H9 (cell line): ENCODE data around the gene MSRB2. TPM values are rescaled to one million over a fixed set of nuclear protein-coding genes. Genes with fewer than 3 reads are reported as not detected.
A peak's percentile ranks its signal among the peaks of the same experiment; 100 is the strongest.

Experiments
- DNase-seq: peaks from one replicate; pipeline ENCODE4 v3.0.0-alpha.2; 2017
- H2AFZ ChIP-seq: one replicate; pipeline ENCODE4 v1.6.1; 2013; ENCODE audit warnings: mild to moderate bottlenecking, low read length, control low read depth, moderate library complexity
- H2AK5ac ChIP-seq: 2 replicates; pipeline ENCODE4 v1.6.1; 2013; ENCODE audit warnings: low read length, control low read depth, mixed read lengths; ENCODE audit not compliant: insufficient read length
- H2BK120ac ChIP-seq: one replicate; pipeline ENCODE4 v1.6.1; 2013; ENCODE audit warnings: low read depth, mild to moderate bottlenecking, low read length, control low read depth, inconsistent platforms; ENCODE audit not compliant: poor library complexity, severe bottlenecking
- H2BK12ac ChIP-seq: 2 replicates; pipeline ENCODE4 v1.6.1; 2013; ENCODE audit warnings: low read length, control low read depth, mixed read lengths, low read depth; ENCODE audit not compliant: insufficient read length
- H2BK15ac ChIP-seq: 2 replicates; pipeline ENCODE4 v1.6.1; 2013; ENCODE audit warnings: low read depth, low read length, control low read depth
- H2BK20ac ChIP-seq: one replicate; pipeline ENCODE4 v1.6.1; 2013; ENCODE audit warnings: low read depth, mild to moderate bottlenecking, low read length, control low read depth, inconsistent platforms; ENCODE audit not compliant: poor library complexity, severe bottlenecking
- H2BK5ac ChIP-seq: 2 replicates; pipeline ENCODE4 v1.6.1; 2013; ENCODE audit warnings: low read length, control low read depth, mixed read lengths; ENCODE audit not compliant: insufficient read length
- H3K14ac ChIP-seq: 2 replicates; pipeline ENCODE4 v1.6.1; 2013; ENCODE audit warnings: low read length, control low read depth; ENCODE audit not compliant: insufficient read depth
- H3K18ac ChIP-seq: 2 replicates; pipeline ENCODE4 v1.6.1; 2013; ENCODE audit warnings: low read depth, mild to moderate bottlenecking, mixed read lengths, low read length, control low read depth; ENCODE audit not compliant: insufficient read length
- H3K23ac ChIP-seq: 2 replicates; pipeline ENCODE4 v1.6.1; 2013; ENCODE audit warnings: low read length, control low read depth, mixed read lengths, low read depth; ENCODE audit not compliant: insufficient read length
- H3K23me2 ChIP-seq: 2 replicates; pipeline ENCODE4 v1.6.1; 2013; ENCODE audit warnings: low read depth, mild to moderate bottlenecking, mixed read lengths, low read length, control low read depth; ENCODE audit not compliant: insufficient read length, poor library complexity, severe bottlenecking
- H3K27ac ChIP-seq: 2 replicates; pipeline ENCODE4 v1.5.1; 2013; ENCODE audit warnings: low read length, control low read depth, mixed read lengths, low read depth; ENCODE audit not compliant: insufficient read length
- H3K27me3 ChIP-seq: 2 replicates; pipeline ENCODE4 v1.6.1; 2013; ENCODE audit warnings: low read length, control low read depth, inconsistent platforms; ENCODE audit not compliant: insufficient read depth
- H3K4ac ChIP-seq: 2 replicates; pipeline ENCODE4 v1.6.1; 2013; ENCODE audit warnings: low read depth, mild to moderate bottlenecking, control low read depth, inconsistent platforms, low read length, moderate library complexity
- H3K4me1 ChIP-seq: 2 replicates; pipeline ENCODE4 v1.6.1; 2013; ENCODE audit warnings: low read length, control low read depth, inconsistent platforms; ENCODE audit not compliant: insufficient read depth
- H3K4me2 ChIP-seq: 2 replicates; pipeline ENCODE4 v1.6.1; 2013; ENCODE audit warnings: low read length, control low read depth, mixed read lengths; ENCODE audit not compliant: insufficient read length, insufficient read depth
- H3K56ac ChIP-seq: 2 replicates; pipeline ENCODE4 v1.6.1; 2013; ENCODE audit warnings: low read depth, mild to moderate bottlenecking, mixed read lengths, low read length, control low read depth; ENCODE audit not compliant: insufficient read length
- H3K79me1 ChIP-seq: 2 replicates; pipeline ENCODE4 v1.6.1; 2013; ENCODE audit warnings: low read depth, mild to moderate bottlenecking, moderate library complexity, low read length, control low read depth, inconsistent platforms; ENCODE audit not compliant: insufficient read depth, poor library complexity, severe bottlenecking
- H3K79me2 ChIP-seq: 2 replicates; pipeline ENCODE4 v1.6.1; 2013; ENCODE audit warnings: low read length, control low read depth, inconsistent platforms; ENCODE audit not compliant: insufficient read depth
- H3K9ac ChIP-seq: 2 replicates; pipeline ENCODE4 v1.6.1; 2013; ENCODE audit warnings: low read length, control low read depth, mixed read lengths; ENCODE audit not compliant: insufficient read length; ENCODE audit errors: extremely low read depth
- H3K9me3 ChIP-seq: one replicate; pipeline ENCODE4 v1.6.1; 2013; ENCODE audit warnings: low read depth, low read length, inconsistent platforms; ENCODE audit not compliant: control insufficient read depth
- H3T11ph ChIP-seq: one replicate; pipeline ENCODE4 v1.6.1; 2013; ENCODE audit warnings: mild to moderate bottlenecking, low read length, control low read depth, inconsistent platforms
- H4K20me1 ChIP-seq: one replicate; pipeline ENCODE4 v1.6.1; 2013; ENCODE audit not compliant: control insufficient read depth, insufficient read length, insufficient read depth
- H4K5ac ChIP-seq: 2 replicates; pipeline ENCODE4 v1.6.1; 2013; ENCODE audit warnings: low read depth, mild to moderate bottlenecking, mixed read lengths, low read length, control low read depth; ENCODE audit not compliant: insufficient read length
- H4K8ac ChIP-seq: replicated peaks from 2 replicates; pipeline ENCODE4 v1.6.1; 2013; ENCODE audit warnings: low read length, control low read depth, mixed read lengths, low read depth; ENCODE audit not compliant: insufficient read length
- H4K91ac ChIP-seq: 2 replicates; pipeline ENCODE4 v1.6.1; 2013; ENCODE audit warnings: low read depth, mild to moderate bottlenecking, moderate library complexity, mixed read lengths, low read length, control low read depth; ENCODE audit not compliant: insufficient read length
- H3K27ac Mint-ChIP-seq, 3 experiments: 2 replicates in 2 of 3; 3 replicates in 1 of 3; pipeline ENCODE4 v1.8.0; 2020 to 2021; ENCODE audit warnings: mixed read lengths in 3 of 3, mild to moderate bottlenecking in 1 of 3, moderate library complexity in 1 of 3
- H3K27me3 Mint-ChIP-seq: 2 replicates; pipeline ENCODE4 v1.8.0; 2021; ENCODE audit warnings: low read depth, mild to moderate bottlenecking, moderate library complexity, mixed read lengths
- H3K36me3 Mint-ChIP-seq, 3 experiments: 2 replicates in 2 of 3; 3 replicates in 1 of 3; pipeline ENCODE4 v1.8.0; 2020 to 2021; ENCODE audit warnings: low read depth in 3 of 3, mixed read lengths in 3 of 3; ENCODE audit not compliant: insufficient read depth in 1 of 3
- H3K4me1 Mint-ChIP-seq, 2 experiments: 2 replicates each; pipeline ENCODE4 v1.8.0; 2020; ENCODE audit warnings: mixed read lengths in 2 of 2
- H3K4me3 Mint-ChIP-seq, 2 experiments: 2 replicates in 1 of 2; 3 replicates in 1 of 2; pipeline ENCODE4 v1.8.0; 2020 to 2021; ENCODE audit warnings: mild to moderate bottlenecking in 2 of 2, mixed read lengths in 2 of 2, moderate library complexity in 1 of 2
- H3K9me3 Mint-ChIP-seq, 2 experiments: 2 replicates in 1 of 2; 3 replicates in 1 of 2; pipeline ENCODE4 v1.8.0; 2020; ENCODE audit warnings: mild to moderate bottlenecking in 2 of 2, mixed read lengths in 2 of 2, moderate library complexity in 1 of 2
- CTCF ChIP-seq: fragments of 200-600 bp; sonication (generic); conservative IDR thresholded peaks from 3 replicates; pipeline ENCODE4 v1.8.0; 2021; ENCODE audit warnings: antibody characterized with exemption, mild to moderate bottlenecking
- WGBS: extraction: QIAGEN DNeasy Blood & Tissue Kit; methylation state at CpG from one replicate; pipeline ENCODE4 v1.1.7; 2013; ENCODE audit warnings: missing lambda C conversion rate, low lambda C conversion rate, mixed read lengths; ENCODE audit not compliant: insufficient read length; ENCODE audit errors: extremely low coverage; 5-methylcytosine and 5-hydroxymethylcytosine counted together
- total RNA-seq: library from RNA; stranded (reverse); gene quantifications from 2 replicates; pipeline ENCODE4 v1.2.1, GENCODE V29; 2021

Gene MSRB2
- total RNA-seq, 1 experiment from 2014 or later = 18.0 TPM

GRCh38 chr10:23157691-23158369, 62.5 kb downstream of the MSRB2 start:
- Histone ChIP-seq H3K79me1 (no peaks in the 10 kb centered on the region), H4K8ac (no peak overlapping the region), H2BK5ac (no peak overlapping the region), H4K91ac (no peak overlapping the region), H3K9me3 (no peaks in the 10 kb centered on the region), H2BK12ac (no peak overlapping the region), H3K79me2 (no peaks in the 10 kb centered on the region), H3T11ph (no peak overlapping the region), H3K23me2 (no peaks in the 10 kb centered on the region), H2BK20ac (no peak overlapping the region), H3K23ac (no peak overlapping the region), H4K5ac (no peak overlapping the region), H3K9ac (no peak overlapping the region), H2BK120ac (no peak overlapping the region), H2AK5ac (no peak overlapping the region), H3K27ac (no peak overlapping the region), H3K14ac (no peak overlapping the region), H2BK15ac (no peak overlapping the region), H3K18ac (no peak overlapping the region), H2AFZ (no peak overlapping the region), H3K27me3 (no peaks in the 10 kb centered on the region; the same call in 1 of the 2 replicates), H3K4ac (no peak overlapping the region), H3K56ac (no peak overlapping the region), H3K4me2 (peak overlapping the region; percentile 36), H3K4me1 (no peaks in the 10 kb centered on the region), H4K20me1 (no peaks in the 10 kb centered on the region)
- no peak overlapping the region for H3K27ac Mint-ChIP-seq
- DNase-seq = peak; percentile 33
- peaks cover 62% of the 10 kb centered on the region for H3K27me3 Mint-ChIP-seq
- no peaks in the 10 kb centered on the region for H3K36me3 Mint-ChIP-seq
- no peaks in the 10 kb centered on the region for H3K9me3 Mint-ChIP-seq
- WGBS = no CpG with 5 or more reads among the region's 12 CpGs
- H3K4me1 Mint-ChIP-seq = peaks cover 8 to 9% of the 10 kb centered on the region in 2 experiments; a peak in 2 of 4 replicates
- no peak overlapping the region; a peak in 1 of 5 replicates for H3K4me3 Mint-ChIP-seq
- TF ChIP-seq CTCF = no peak
